HG03064 (cell line): Measurements from ENCODE around the gene FNDC10.

Source experiments
- ATAC-seq: cut with Tn5 transposase; IDR thresholded peaks from one replicate; pipeline ENCODE4 v1.9.1; 2021; ENCODE audit warnings: low read depth; ENCODE audit not compliant: unreplicated experiment

The FNDC10 gene

DNA sequence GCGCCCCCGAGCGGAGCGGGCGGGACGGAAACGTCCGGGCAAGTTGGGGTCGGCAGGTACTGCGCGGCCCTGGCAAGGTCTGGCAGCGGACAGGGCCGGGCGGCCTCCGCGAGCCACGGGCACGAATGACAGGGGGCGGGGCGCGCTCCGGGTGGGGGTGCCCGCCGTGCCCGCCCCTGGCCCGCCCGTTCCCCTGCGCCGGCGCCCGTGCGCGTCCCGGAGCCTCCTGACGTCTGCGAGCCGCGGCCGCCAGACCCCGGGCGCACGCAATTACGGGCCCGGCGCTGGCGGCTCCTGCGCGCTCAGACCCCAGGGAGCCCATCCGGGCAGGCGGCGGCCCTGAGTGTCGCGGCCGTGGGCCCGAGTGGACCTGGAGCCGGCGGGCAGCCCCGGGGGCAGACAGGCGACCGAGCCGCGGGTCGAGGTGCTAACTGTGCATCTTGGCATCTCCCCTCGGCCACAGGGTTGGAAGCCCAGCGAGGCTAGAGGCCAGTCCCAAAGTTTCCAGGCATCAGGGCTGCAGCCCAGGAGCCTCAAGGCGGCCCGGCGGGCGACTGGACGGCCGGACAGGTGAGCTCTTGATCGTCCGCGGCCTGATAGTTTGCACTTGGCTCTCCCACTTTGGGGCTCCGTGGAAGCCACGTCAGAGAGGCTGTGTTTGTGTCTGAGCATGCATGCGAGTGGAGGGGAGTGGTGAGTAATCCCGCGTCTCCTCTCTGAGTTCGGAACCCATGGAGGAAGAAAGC lies 16.3 kb upstream of the FNDC10 start:
- ATAC-seq = peak; percentile 13

DNA sequence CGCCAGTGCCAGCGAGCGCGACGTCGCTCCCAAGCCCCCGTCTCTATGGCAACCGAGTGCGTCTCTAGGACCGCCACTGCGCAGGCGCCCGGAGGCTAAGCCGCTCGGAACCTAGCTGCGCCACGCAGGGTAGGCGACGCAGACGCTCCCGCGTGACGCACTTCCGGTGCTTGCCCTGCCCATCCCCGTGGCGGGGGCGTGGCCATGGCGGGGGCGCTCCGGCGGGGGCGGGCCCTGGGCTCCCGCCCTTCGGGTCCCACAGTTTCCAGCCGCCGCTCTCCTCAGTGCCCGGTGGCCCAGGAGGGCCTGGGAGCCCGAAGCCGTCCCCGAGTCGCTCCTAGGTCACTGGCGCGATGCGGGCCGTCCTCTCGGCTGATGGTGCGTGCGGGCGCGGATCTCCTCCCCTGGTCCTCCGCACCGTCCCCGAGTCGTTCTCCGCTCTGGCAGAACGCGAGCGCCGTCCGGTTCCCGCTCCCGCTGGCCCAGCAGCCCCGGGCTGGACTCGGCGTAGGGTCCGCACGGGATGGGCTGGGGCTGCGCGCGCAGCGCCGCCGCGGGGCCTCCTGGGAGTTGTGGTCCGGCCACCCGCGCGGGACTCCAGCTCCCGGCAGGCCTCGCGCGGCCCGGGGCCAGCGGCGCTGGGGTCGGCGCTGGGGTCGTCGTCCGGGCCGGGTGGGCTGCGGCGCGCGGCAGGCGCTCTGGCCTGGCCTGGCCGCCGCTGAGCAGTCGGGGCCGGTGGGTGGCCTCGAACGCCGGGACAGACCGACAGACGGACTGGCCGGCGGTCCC lies 15.5 kb upstream of the FNDC10 start, which contains the start of gene MIB2:
Gene MIB2, plus strand, starts transcription at position 245 of the 789 bp plus-strand sequence. CDS start 7,953 bp downstream, outside the sequence.
- ATAC-seq = peak; percentile 72

DNA sequence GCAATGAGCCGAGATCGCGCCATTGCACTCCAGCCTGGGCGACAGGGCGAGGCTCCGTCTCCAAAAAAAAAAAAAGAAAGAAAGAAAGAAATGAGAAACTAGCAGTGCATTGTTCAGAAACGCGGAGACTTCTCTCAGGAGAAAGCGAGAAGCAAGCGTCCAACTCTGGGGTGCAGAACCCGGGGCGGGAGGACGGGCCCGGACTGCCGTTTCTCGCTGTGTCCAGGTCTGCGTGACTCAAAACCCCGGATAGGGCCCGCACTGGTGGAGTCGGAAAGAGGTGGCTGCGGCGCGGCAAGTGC lies 15.0 kb upstream of the FNDC10 start:
- no peak for ATAC-seq

DNA sequence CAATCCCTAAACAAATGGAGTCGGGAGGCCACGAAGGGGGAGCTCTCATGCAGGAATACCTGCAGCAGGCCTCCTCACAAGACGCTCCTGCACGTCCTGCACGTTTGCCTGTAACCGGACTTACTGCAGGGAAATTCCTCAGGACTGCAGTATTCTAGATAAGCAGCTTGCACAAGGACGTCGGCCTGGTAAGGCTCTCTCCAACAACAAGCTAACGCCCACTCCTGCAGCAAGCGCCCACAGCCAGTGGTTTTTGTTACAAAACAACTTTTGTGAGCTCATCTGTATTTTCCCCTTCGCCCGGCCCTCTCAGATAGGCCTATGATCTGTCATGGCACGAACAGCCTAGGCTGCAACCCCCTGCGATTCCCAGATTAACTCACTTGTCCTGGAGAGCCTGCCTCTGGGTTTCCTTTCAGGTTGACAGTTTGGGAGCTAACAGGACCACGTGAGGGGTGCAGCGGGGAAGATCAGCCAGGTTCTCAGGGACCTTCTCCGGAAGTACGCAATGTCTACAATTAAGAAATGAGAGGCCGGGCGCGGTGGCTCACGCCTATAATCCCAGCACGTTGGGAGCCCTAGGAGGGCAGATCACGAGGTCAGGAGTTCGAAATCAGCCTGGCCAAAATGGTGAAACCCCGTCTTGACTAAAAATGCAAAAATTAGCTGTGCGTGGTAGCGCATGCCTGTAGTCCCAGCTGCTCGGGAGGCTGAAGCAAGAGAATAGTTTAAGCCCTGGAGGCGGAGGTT lies 14.4 kb upstream of the FNDC10 start:
- ATAC-seq = no peak

DNA sequence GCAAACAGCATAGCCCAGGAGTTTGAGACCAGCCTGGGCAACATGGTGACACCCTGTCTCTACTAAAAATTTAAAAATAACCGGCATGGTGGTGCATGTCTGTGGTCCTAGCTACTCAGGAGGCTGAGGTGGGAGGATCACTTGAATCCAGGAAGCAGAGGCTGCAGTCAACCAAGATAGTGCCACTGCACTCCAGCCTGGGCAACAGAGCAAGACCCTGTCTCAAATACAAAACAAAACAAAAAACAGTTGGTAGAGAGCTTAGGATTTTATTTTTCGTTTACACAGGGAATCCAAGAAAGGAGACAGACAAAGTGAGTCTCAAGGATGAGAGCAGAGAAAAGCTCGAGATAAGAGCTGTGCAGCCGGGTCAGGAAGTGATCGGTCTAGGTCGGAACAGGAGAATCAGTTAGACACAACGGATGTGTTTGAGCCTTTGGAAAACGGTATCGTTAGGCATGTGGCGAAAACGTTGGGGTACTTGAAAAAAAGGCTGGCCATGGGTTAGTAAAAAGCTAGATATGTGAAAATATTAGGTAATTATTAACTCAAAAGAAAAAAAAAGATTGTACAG lies 13.7 kb upstream of the FNDC10 start:
- ATAC-seq = no peak

DNA sequence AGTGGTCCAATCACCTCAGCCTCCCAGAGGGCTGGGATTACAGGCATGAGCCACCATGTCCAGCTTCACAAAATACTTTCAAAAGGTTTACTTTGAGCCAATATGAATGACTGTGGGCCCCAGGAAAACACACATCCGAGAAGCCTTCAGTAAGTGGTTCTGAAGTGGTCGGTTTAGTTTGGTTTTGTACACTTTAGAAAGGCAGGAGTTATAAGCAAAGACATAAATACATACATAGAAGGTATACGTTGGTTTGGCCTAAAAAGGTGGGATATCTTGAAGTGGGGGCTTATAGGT lies 12.1 kb upstream of the FNDC10 start:
- no peak for ATAC-seq

DNA sequence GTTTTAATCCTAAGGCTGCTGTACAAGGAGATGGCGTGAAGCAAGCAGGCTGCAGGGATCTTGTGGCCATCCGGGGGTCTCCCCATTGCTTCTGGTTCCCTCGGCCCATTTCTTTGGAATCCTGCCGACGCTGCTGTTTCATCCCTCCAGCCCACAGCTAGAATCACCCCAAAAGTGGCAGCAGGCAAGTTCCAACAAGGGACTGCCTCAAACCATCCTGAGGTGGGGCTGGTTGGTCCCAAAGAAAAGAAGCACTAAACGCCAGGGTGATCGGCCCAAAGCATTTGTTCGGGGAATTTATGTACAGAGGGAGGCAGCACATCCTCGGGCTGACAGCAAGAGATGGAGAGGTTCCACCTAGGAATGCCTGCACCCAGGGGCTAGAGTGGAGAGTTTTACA lies 10.9 kb upstream of the FNDC10 start:
- ATAC-seq = no peak

DNA sequence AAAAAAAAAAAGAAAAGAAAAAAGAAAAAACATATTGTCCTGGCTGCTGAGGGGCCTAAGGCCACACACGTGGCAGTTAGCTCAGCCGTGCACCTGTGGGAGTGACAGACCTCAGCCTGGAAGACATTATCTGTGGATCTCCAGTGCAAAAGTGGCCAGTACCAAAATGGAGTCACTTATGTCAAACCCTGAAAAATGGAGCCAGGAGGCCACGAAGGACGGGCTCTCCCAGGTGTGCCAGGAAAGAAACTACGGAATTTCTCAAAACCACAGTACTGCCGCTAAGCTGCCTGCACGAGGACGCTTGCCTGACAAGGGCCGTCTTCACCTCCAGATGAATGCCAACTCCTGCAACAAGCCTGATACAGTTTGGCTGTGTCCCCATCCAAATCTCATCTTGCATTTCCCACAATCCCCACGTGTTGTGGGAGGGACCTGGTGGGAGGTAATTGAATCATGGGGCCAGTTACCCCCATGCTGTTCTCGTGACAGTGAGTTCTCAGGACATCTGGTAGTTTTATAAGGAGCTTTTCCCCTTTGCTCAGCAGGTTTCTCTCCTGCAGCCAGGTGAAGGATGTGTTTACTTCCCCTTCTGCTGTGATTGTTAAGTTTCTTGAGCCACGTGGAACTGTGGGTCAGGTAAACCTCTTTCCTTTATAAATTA lies 10.0 kb upstream of the FNDC10 start:
- no peak for ATAC-seq

DNA sequence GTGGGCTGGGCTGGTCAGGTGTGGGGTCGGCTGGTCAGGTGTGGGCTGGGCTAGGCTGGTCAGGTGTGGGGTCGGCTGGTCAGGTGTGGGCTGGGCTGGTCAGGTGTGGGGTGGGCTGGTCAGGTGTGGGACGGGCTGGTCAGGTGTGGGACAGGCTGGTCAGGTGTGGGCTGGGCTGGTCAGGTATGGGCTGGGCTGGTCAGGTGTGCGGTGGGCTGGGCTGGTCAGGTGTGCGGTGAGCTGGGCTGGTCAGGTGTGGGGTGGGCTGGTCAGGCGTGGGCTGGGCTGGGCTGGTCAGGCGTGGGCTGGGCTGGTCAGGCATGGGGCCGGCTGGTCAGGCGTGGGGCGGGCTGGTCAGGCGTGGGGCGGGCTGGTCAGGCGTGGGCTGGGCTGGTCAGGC lies 6.3 kb upstream of the FNDC10 start:
- no peak for ATAC-seq

DNA sequence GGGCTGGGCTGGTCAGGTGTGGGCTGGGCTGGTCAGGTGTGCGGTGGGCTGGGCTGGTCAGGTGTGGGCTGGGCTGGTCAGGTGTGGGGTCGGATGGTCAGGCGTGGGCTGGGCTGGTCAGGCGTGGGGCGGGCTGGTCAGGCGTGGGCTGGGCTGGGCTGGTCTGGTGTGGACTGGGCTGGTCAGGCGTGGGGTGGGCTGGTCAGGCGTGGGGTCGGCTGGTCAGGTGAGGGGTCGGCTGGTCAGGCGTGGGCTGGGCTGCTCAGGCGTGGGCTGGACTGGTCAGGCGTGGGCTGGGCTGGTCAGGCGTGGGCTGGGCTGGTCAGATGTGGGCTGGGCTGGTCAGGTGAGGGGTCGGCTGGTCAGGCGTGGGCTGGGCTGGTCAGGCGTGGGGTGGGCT lies 5.8 kb upstream of the FNDC10 start:
- ATAC-seq = no peak

DNA sequence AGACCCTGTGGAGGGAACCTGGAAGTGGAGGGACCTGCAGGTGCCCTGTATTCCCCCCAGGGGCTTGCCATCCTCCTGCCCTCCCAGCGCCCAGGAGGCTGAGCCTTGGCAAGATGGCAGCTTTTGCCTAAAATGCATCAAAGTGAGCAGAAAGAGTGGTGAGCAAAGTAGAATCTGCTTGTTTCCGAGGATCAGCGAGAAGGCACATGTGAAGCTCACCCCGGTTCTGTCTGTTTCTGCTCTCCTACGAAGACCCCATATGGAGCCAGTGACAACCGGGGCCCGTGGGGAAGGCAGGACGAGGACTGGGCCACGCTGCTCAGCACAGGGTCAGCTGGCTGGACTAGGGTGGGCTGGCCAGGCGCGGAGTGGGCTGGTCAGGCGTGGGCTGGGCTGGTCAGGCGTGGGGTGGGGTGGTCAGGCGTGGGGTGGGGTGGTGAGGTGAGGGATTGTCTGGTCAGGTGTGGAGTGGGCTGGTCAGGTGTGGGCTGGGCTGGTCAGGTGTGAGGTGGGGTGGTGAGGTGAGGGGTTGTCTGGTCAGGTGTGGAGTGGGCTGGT lies 5.2 kb upstream of the FNDC10 start:
- ATAC-seq = no peak

DNA sequence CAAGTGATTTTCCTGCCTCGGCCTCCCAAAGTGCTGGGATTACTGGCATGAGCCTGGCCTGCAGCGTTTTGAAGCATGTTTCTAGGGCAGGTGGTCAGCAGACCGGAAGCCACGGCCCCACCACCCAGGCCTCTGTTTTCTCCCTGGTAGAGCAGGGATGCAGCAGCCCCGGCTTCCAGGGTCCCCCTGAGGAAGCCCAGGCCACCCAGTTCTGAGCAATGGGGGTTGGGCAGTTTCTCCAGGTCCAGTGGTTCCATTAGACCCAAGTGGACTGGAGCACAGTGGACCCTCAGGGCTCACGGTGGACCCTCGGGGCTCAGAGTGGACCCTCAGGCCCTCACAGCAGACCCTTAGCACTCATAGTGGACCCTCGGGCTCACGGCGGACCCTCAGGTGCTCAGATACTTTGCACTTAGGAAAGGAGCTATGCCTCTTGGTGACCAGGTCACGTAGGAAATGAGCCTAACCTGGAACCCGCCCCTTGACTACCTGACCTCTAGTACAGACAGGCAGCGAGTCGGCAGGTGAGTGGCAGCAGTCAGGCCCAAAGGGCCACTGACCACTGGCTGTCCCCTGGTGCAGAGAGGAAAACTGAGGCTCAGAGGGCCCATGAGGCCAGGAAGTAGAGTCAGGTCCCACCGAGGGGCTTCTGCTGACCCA lies 4.6 kb upstream of the FNDC10 start:
- ATAC-seq = no peak

DNA sequence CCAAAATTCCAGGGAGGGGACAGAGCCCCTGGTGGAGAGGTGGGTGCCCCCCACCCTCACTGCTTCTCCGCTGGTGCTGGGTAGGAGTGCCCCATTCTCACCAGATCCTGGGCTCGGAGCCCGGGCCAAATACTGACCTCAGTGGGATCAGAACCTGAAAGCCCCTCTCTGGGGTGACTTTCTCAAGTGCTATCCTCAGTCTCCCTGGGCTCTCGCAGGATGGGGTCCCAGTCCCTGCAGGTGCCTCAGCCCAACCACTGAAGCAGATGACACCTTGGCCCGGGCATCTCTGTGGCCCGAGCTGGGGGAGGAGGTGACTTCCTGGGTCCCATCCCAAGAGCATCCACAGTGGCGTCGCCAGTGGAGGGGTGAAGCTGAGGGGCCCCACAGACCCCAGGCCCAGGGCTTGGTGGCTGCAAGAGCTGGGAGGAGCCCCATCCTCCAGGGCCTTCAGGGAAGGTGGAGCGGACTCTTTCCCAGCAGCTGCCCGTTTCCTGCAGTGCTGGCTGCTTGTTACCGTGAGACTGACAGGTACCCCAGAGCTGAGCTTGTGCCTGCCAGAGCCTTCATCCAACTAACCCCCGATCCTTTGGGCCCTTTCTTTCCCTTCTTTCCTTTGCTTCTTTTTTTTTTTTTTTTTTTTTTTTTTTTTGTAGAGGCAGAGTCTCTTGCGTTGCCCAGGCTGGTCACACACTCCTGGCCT lies 3.9 kb upstream of the FNDC10 start:
- no peak for ATAC-seq

DNA sequence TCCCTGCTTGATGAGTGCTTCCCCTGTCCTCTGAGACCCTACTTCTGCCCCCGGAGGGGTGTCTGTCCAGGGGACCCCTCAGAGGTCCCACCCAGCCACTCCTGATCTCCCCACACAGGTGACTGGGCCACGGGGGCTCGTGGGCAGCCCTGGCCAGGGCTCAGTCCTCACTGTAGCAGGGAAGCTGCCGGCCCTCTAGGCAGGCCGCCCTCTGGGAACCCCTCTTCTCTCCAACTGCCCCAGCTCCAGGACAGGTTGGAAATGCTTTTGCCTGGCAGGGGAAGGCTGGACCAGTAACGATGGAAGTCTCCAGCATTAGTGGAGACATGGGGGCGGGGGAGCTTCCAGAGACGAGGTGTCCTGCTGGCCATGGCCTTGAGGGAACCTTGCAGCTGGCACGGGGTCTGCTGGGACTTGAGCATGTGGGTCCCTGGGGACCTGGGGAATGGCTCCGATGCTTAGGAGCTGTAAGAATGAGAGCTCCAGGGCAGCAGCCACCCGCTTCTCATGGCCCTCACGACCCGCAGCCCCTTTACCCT lies 3.1 kb upstream of the FNDC10 start:
- ATAC-seq = no peak

DNA sequence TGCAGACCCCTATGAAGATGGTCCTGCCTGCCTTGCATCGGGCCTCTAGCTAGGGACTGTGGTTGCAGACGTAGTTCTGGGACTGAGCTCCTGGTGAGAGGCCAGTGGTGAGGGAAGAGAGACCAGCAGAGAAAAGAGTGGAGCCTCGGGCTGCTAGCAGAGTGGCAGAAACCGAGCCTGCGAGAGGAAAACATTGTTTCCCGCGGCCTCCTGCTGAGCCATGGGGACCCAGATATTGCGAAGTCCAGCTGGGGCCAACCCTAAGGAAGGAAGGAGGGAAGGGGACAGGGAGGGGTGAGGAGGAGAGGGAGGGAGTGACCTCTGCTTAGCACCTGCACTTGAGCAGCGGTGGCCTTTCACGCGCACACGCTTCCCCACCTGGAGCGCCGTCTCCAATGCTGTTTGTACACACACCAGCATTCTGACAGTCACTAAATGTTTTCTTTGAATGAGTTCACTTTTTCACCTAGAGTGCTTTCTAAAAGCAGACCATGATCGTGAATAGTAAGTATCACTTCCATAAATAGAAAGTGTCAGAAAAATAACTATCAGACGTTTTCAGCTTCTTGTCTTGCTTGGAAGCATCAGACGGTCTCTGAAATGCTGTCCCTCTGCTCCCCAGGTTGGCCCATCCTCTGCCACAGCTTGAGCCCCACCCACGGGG lies 2.5 kb upstream of the FNDC10 start:
- no peak for ATAC-seq

DNA sequence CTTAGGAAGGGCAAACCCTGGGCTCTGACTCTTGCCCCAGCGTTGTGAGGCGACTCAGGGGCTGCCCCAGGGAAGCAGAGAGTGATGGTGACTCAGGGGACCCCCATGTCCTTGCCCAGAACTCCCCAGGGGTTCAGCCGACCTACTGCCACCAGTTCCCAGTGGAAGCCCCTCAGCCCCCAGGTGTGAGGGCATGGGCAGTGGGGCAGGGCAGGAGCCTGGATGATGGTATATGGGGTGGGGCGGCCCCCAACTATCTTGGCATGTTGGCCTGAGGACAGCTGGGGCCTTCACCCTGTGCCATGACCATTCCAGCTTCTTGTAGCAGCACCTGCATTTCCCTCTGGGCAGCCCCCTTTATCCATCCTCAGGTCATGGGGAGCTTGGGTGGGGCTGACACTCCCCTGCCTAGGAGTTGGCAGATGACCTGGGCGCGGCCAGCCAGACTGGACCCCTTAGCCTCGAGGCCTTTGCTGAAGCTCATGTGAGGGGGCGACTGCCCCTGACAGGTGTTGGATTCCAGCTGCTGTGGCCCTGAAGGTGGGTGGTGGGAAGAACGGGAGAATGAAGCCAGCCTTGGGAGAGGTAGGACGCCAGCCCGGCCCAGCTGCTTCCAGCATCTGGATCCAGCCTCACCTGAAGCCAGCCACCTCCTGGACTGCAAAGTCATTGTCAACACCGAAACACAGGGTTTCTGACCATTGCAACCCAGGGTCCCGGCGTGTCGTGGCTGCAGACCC lies 1.8 kb upstream of the FNDC10 start:
- ATAC-seq = no peak

DNA sequence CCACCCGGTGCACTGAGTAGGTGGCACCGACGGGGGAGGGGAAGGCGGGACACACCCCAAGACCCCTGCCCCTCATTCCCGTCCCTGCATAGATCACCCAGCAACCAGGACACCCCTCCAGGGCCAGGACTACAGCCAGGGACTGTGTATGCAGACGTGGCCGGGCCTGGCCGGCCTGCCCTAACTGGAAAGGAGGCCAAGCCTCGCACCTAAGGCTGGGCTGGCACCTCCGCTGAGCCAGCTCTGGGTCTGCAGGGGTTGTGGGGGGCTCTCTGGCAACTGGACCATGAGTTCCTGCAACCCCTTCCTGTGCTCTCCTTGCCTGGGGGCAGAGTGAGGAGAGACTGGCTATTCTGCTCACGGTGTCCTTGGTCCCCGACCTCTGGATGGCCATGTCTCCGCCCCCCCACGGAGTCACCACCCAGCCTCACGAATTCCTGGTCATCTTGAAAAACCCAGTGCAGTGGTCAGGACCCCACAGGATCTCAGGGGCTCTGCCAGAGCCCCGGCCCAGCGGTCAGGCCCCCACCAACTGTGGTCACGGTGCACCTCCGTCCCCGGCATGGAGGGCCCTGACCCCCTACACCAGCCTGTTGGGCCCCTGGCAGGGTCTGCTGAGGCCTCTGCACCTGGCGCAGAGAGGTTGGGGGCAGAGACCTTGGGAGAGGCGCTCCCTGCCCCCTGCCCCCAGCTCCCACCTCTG lies 1.1 kb upstream of the FNDC10 start:
- no peak for ATAC-seq
